Testis (tissue), 3 donors: ENCODE data around the gene KRTAP22-2. TPM values are rescaled to one million over a fixed set of nuclear protein-coding genes. Genes with fewer than 3 reads are reported as not detected.

Experiments
- DNase-seq: peaks from one replicate; pipeline ENCODE4 v3.0.0-alpha.2; 2019
- H3K27ac ChIP-seq, 2 donors: fragments of 200-600 bp; sonication (generic); one replicate each; pipeline ENCODE4 v1.5.1; 2019
- H3K27me3 ChIP-seq: fragments of 200-600 bp; sonication (generic); one replicate; pipeline ENCODE4 v1.5.1; 2019
- H3K36me3 ChIP-seq: fragments of 200-600 bp; sonication (generic); one replicate; pipeline ENCODE4 v1.5.1; 2017; ENCODE audit warnings: low read depth; ENCODE audit errors: missing control alignments
- H3K4me1 ChIP-seq: fragments of 200-600 bp; sonication (generic); one replicate; pipeline ENCODE4 v1.5.1; 2019
- H3K4me3 ChIP-seq, 2 donors: fragments of 200-600 bp; sonication (generic); one replicate each; pipeline ENCODE4 v1.5.1; 2017 to 2019
- H3K9me3 ChIP-seq: fragments of 200-600 bp; sonication (generic); one replicate; pipeline ENCODE4 v1.5.1; 2017
- POLR2A ChIP-seq: fragments of 450-650 bp; IDR thresholded peaks from one replicate; pipeline ENCODE4 v1.6.1; 2017; ENCODE audit warnings: antibody characterized with exemption, mild to moderate bottlenecking, moderate library complexity
- WGBS, 2 donors: methylation state at CpG; one replicate each; pipeline ENCODE4 v1.1.5; 2018; 5-methylcytosine and 5-hydroxymethylcytosine counted together
- intact Hi-C: fragments of 100-400 bp; cut with DNase I; formaldehyde crosslinking; loops from one replicate; pipeline ENCODE4 v1.15.1; 2023; ENCODE audit warnings: low total_unique reads
- polyA plus RNA-seq: library from polyadenylated mRNA; stranded (reverse); fragments of 350-450 nt; fragmentation: Illumina TruSeq; extraction: RNeasy Lipid Tissue Mini Kit (QIAGEN cat#74804); gene quantifications from one replicate; pipeline ENCODE4 v1.2.3, GENCODE V29; 2014; ENCODE audit warnings: low read depth, low replicate concordance; ENCODE audit not compliant: insufficient read depth
- small RNA-seq, 2 donors: library from RNA; depleted of rRNA; stranded (forward); fragments of <200 nt; gene quantifications; one replicate each; pipeline ENCODE3, GENCODE V24; 2016
- total RNA-seq, 2 donors: library from RNA; depleted of rRNA; stranded (reverse); fragments of >200 nt; gene quantifications; one replicate each; pipeline ENCODE4 v1.2.3, GENCODE V29; 2016
- TF ChIP-seq, protein P1 (sequence below), 3 experiments: fragments of 450-650 bp in 2 of 3; fragments of 200-600 bp in 1 of 3; sonication (generic) in 1 of 3; IDR thresholded peaks; one replicate each; pipeline ENCODE4 v1.5.1; 2016 to 2019; ENCODE audit warnings: antibody characterized with exemption in 3 of 3, mild to moderate bottlenecking in 2 of 3, moderate library complexity in 1 of 3

Gene KRTAP22-2
- total and polyA plus RNA-seq, 3 donors from 2014 or later = not detected

DNA sequence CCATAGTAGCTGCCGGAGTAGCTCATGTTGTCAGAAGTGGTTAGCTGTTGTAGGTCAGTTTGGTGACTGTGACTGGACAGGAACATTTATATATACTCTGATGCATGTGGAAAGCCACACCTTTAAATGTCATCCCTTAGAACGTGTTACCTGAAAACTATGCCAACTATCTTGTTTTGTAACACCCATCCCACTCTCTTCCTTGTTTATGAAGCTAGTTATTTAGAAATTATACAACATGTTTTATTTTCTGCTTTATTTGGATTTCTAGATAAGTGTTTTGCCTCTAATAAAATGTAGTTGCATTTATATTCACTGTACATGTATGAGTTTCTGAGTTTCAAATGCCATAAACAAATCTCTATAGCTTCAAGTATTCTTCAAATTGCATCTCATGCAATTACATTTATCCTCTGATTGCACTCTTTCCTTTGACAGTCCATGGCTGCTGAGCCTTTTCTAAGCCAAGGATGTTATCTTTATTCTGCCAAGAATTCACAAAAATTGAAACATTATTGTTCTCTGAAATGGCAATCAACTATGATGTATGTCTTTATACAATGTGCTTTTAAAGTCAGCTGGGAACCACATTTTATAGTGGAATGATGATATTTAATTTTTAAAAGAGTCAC is 28.8 kb downstream of the KRTAP22-2 start, which contains the start of gene KRTAP19-7:
TSS of gene KRTAP19-7 (minus strand) at position 51 of the 632 bp plus-strand sequence. CDS start at position 26, 25 bp downstream.
- H3K9me3 ChIP-seq = no peaks in the 10 kb centered on the region
- intact Hi-C loops = no loop called here
- no peaks in the 10 kb centered on the region for H3K27me3 ChIP-seq
- no peaks in the 10 kb centered on the region for H3K36me3 ChIP-seq
- WGBS, 2 donors = 80 to 81% methylated on average over 2 of the region's 2 CpGs
- no peaks in the 10 kb centered on the region for H3K4me1 ChIP-seq
- no peak for DNase-seq
- no peak within 1 kb of the TSS for H3K27ac ChIP-seq
- TF ChIP-seq, protein P1, sequence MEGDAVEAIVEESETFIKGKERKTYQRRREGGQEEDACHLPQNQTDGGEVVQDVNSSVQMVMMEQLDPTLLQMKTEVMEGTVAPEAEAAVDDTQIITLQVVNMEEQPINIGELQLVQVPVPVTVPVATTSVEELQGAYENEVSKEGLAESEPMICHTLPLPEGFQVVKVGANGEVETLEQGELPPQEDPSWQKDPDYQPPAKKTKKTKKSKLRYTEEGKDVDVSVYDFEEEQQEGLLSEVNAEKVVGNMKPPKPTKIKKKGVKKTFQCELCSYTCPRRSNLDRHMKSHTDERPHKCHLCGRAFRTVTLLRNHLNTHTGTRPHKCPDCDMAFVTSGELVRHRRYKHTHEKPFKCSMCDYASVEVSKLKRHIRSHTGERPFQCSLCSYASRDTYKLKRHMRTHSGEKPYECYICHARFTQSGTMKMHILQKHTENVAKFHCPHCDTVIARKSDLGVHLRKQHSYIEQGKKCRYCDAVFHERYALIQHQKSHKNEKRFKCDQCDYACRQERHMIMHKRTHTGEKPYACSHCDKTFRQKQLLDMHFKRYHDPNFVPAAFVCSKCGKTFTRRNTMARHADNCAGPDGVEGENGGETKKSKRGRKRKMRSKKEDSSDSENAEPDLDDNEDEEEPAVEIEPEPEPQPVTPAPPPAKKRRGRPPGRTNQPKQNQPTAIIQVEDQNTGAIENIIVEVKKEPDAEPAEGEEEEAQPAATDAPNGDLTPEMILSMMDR (IDR thresholded peaks at IDR 0.05) = no peak
- no peak for TF ChIP-seq POLR2A
- H3K4me3 ChIP-seq = no peak within 1 kb of the TSS

DNA sequence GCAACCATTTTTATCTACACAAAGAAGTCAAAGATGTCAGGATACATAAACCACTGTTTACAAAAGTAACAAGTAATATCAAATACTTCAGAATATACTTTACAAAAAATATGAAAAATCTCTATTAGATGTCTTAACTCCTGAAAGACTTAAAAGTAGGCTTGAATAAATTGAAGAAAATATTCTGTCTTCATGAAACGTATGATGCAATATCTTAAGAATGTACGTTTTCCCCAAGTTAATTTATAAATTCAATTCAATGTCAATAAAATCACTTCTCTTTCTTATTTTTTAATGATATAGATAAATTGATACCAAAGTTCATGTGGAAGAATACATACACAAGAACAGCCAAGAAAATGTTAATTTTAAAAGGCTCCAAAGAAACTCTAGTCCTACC is 35.1 kb downstream of the KRTAP22-2 start:
- H3K4me1 ChIP-seq = no peaks in the 10 kb centered on the region
- no peaks in the 10 kb centered on the region for H3K36me3 ChIP-seq
- intact Hi-C loops = no loop called here
- no peak for DNase-seq
- H3K9me3 ChIP-seq = no peaks in the 10 kb centered on the region
- TF ChIP-seq POLR2A = no peak
- TF ChIP-seq, protein P1 (IDR thresholded peaks at IDR 0.05) = no peak
- no peaks in the 10 kb centered on the region for H3K27me3 ChIP-seq
- no peak overlapping the region for H3K4me3 ChIP-seq
- no peak overlapping the region for H3K27ac ChIP-seq
- 86 to 98% methylated on average over 2 of the region's 2 CpGs for WGBS, 2 donors

DNA sequence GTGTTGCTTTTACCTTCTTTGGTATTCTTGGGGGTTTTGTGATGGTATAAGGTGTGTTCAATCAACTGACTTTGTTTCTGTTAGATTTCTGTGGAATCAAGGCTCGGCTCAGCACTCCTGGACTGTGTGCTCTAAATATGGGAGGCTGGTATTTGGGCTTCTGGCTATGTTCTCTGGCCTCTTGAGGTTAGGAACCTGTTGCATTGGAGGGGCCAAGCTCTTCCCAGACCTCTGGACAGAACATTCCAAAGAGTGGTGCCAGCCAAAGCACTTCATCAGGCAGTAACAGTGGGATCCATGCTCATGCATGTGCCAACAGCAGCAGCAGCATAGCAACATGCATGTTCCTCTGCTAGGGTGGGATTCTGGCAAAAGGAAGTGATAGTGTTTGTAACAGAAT is 37.4 kb downstream of the KRTAP22-2 start:
- H3K4me1 ChIP-seq = no peaks in the 10 kb centered on the region
- intact Hi-C loops = no loop called here
- no peaks in the 10 kb centered on the region for H3K36me3 ChIP-seq
- H3K4me3 ChIP-seq = no peak overlapping the region
- no peaks in the 10 kb centered on the region for H3K9me3 ChIP-seq
- TF ChIP-seq, protein P1 (IDR thresholded peaks at IDR 0.05) = no peak
- no peak for TF ChIP-seq POLR2A
- 100% methylated on average over 1 of the region's 1 CpG for WGBS, 2 donors
- H3K27ac ChIP-seq = no peak overlapping the region
- no peak for DNase-seq
- no peaks in the 10 kb centered on the region for H3K27me3 ChIP-seq

DNA sequence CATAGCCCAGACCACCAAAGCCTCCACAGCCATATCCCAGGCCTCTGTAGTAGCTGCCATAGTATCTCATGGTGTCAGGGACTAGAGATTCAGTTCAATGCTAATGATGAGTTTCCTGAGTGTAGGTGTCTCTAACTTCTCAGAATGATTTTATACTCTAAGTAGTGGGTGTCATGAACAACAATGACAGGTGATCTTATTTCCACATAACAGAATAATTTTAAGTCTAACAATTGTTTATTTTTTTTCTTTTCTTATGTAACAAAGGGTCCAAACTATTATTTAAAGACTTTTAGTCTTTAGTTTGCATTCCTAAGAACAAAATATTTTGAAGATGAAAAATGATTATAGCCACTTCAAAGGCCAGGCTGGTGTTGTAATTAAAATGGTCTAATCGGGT is 48.4 kb downstream of the KRTAP22-2 start, which contains the start of gene KRTAP19-6:
TSS of gene KRTAP19-6 (minus strand) at position 101 of the 400 bp plus-strand sequence. CDS start at position 70, 31 bp downstream.
- H3K4me1 ChIP-seq = no peaks in the 10 kb centered on the region
- 74 to 89% methylated on average over 1 of the region's 1 CpG for WGBS, 2 donors
- H3K9me3 ChIP-seq = no peaks in the 10 kb centered on the region
- no peak within 1 kb of the TSS for H3K27ac ChIP-seq
- H3K36me3 ChIP-seq = no peaks in the 10 kb centered on the region
- no peaks in the 10 kb centered on the region for H3K27me3 ChIP-seq
- DNase-seq = no peak
- TF ChIP-seq, protein P1 (IDR thresholded peaks at IDR 0.05) = no peak
- no peak for TF ChIP-seq POLR2A
- intact Hi-C loops = no loop called here
- no peak within 1 kb of the TSS for H3K4me3 ChIP-seq

Small RNA genes within 50 kb of the gene (small RNA-seq; reads per million reads assigned to genes)
- gene KRTAP20-1 (0 reads per million in 2 donors), gene KRTAP20-4 (0 reads per million in 2 donors), gene KRTAP22-1 (0 reads per million in 2 donors), gene KRTAP22-2 (0 reads per million in 2 donors)

Other genes with a start within 250 kb of the KRTAP22-2 start
- gene KRTAP23-1, start 241.8 kb downstream of the KRTAP22-2 start, total RNA-seq = not detected
- not detected for gene KRTAP23-1, start 241.8 kb downstream of the KRTAP22-2 start, polyA plus RNA-seq
- gene KRTAP13-2, start 218.1 kb downstream of the KRTAP22-2 start, total RNA-seq = not detected
- gene KRTAP13-2, start 218.1 kb downstream of the KRTAP22-2 start, polyA plus RNA-seq = not detected
- gene KRTAP13-1, start 194.4 kb downstream of the KRTAP22-2 start, total RNA-seq = not detected
- not detected for gene KRTAP13-1, start 194.4 kb downstream of the KRTAP22-2 start, polyA plus RNA-seq
- not detected for gene KRTAP13-3, start 164.5 kb downstream of the KRTAP22-2 start, total RNA-seq
- not detected for gene KRTAP13-3, start 164.5 kb downstream of the KRTAP22-2 start, polyA plus RNA-seq
- not detected for gene KRTAP13-4, start 160.2 kb downstream of the KRTAP22-2 start, total RNA-seq
- not detected for gene KRTAP13-4, start 160.2 kb downstream of the KRTAP22-2 start, polyA plus RNA-seq
- gene KRTAP15-1, start 150.1 kb downstream of the KRTAP22-2 start, total RNA-seq = not detected
- not detected for gene KRTAP15-1, start 150.1 kb downstream of the KRTAP22-2 start, polyA plus RNA-seq
- not detected for gene KRTAP19-1, start 110.0 kb downstream of the KRTAP22-2 start, total RNA-seq
- not detected for gene KRTAP19-1, start 110.0 kb downstream of the KRTAP22-2 start, polyA plus RNA-seq
- gene KRTAP19-2, start 103.0 kb downstream of the KRTAP22-2 start, total RNA-seq = not detected
- not detected for gene KRTAP19-2, start 103.0 kb downstream of the KRTAP22-2 start, polyA plus RNA-seq
- not detected for gene KRTAP19-3, start 98.4 kb downstream of the KRTAP22-2 start, total RNA-seq
- gene KRTAP19-3, start 98.4 kb downstream of the KRTAP22-2 start, polyA plus RNA-seq = not detected
- not detected for gene KRTAP19-4, start 93.2 kb downstream of the KRTAP22-2 start, total RNA-seq
- gene KRTAP19-4, start 93.2 kb downstream of the KRTAP22-2 start, polyA plus RNA-seq = not detected
- gene KRTAP19-5, start 88.3 kb downstream of the KRTAP22-2 start, total RNA-seq = not detected
- not detected for gene KRTAP19-5, start 88.3 kb downstream of the KRTAP22-2 start, polyA plus RNA-seq
- not detected for gene KRTAP19-6, start 48.5 kb downstream of the KRTAP22-2 start, total RNA-seq
- gene KRTAP19-6, start 48.5 kb downstream of the KRTAP22-2 start, polyA plus RNA-seq = not detected
- not detected for gene KRTAP19-7, start 29.1 kb downstream of the KRTAP22-2 start, total RNA-seq
- gene KRTAP19-7, start 29.1 kb downstream of the KRTAP22-2 start, polyA plus RNA-seq = not detected
- 1 to 10 TPM in 1 of 2 donors, under 1 TPM in 1; 0.99 to 1.3 TPM for gene KRTAP6-3, start 2.0 kb upstream of the KRTAP22-2 start, total RNA-seq
- not detected for gene KRTAP6-3, start 2.0 kb upstream of the KRTAP22-2 start, polyA plus RNA-seq
- gene KRTAP6-2, start 8.5 kb upstream of the KRTAP22-2 start, total RNA-seq = not detected
- gene KRTAP6-2, start 8.5 kb upstream of the KRTAP22-2 start, polyA plus RNA-seq = not detected
- not detected for gene KRTAP22-1, start 10.7 kb upstream of the KRTAP22-2 start, total RNA-seq
- gene KRTAP22-1, start 10.7 kb upstream of the KRTAP22-2 start, polyA plus RNA-seq = not detected
- not detected for gene KRTAP6-1, start 23.5 kb upstream of the KRTAP22-2 start, total RNA-seq
- gene KRTAP6-1, start 23.5 kb upstream of the KRTAP22-2 start, polyA plus RNA-seq = not detected
- not detected for gene KRTAP20-1, start 26.0 kb upstream of the KRTAP22-2 start, total RNA-seq
- gene KRTAP20-1, start 26.0 kb upstream of the KRTAP22-2 start, polyA plus RNA-seq = not detected
- gene KRTAP20-4, start 30.2 kb upstream of the KRTAP22-2 start, total RNA-seq = not detected
- gene KRTAP20-4, start 30.2 kb upstream of the KRTAP22-2 start, polyA plus RNA-seq = not detected
- gene KRTAP20-2, start 44.8 kb upstream of the KRTAP22-2 start, total RNA-seq = not detected
- gene KRTAP20-2, start 44.8 kb upstream of the KRTAP22-2 start, polyA plus RNA-seq = not detected
- not detected for gene KRTAP20-3, start 52.5 kb upstream of the KRTAP22-2 start, total RNA-seq
- gene KRTAP20-3, start 52.5 kb upstream of the KRTAP22-2 start, polyA plus RNA-seq = not detected
- gene KRTAP21-3, start 128.4 kb upstream of the KRTAP22-2 start, total RNA-seq = not detected
- gene KRTAP21-3, start 128.4 kb upstream of the KRTAP22-2 start, polyA plus RNA-seq = not detected
- 1 to 10 TPM in 1 of 2 donors, not detected in 1; 1.4 TPM for gene KRTAP21-2, start 156.9 kb upstream of the KRTAP22-2 start, total RNA-seq
- gene KRTAP21-2, start 156.9 kb upstream of the KRTAP22-2 start, polyA plus RNA-seq = 2.5 TPM
- gene KRTAP21-1, start 165.0 kb upstream of the KRTAP22-2 start, total RNA-seq = not detected
- gene KRTAP21-1, start 165.0 kb upstream of the KRTAP22-2 start, polyA plus RNA-seq = not detected
- not detected for gene KRTAP8-1, start 222.9 kb upstream of the KRTAP22-2 start, total RNA-seq
- gene KRTAP8-1, start 222.9 kb upstream of the KRTAP22-2 start, polyA plus RNA-seq = not detected
- gene KRTAP7-1, start 239.4 kb upstream of the KRTAP22-2 start, total RNA-seq = 1 to 10 TPM in 1 of 2 donors, under 1 TPM in 1; 0.81 to 1.5 TPM
- not detected for gene KRTAP7-1, start 239.4 kb upstream of the KRTAP22-2 start, polyA plus RNA-seq